ENCODE measurements around the gene CLDN25. TPM values are rescaled to one million over a fixed set of nuclear protein-coding genes. Genes with fewer than 3 reads are reported as not detected.

CLDN25 gene
- total RNA-seq, 1 donor from 2014 or later, result not detected

GRCh38 chr11:113808931-113809330 lies 29.3 kb downstream of the CLDN25 start:
- DNase-seq, result no peak

DNA sequence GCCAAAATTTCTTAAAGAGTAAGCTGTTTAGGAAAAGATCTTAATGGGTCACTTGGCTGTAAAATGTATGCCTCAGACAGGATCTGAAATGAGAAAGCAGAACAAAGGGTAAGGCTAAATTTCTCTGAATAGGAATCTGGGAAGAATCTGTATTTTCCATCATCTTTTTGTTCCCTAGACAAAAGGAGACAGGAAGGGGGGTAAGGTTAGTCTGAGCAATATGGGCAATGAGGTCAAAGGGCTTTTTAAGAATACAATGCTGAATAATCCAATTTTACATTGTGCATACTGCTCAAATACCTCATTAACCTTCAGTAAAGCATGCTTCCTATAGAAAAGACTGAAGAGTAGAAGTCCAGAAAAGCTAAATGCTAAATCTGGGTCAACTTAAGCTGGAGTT lies 34.6 kb downstream of the CLDN25 start:
- DNase-seq, result no peak

GRCh38 chr11:113817162-113817561 lies 37.6 kb downstream of the CLDN25 start:
- DNase-seq, result no peak

GRCh38 chr11:113817626-113818025 lies 38.0 kb downstream of the CLDN25 start:
- DNase-seq, result no peak

- DNase-seq, result no peak
These were observed 38.8 kb downstream of the CLDN25 start for GRCh38 chr11:113818426-113818825.

DNA sequence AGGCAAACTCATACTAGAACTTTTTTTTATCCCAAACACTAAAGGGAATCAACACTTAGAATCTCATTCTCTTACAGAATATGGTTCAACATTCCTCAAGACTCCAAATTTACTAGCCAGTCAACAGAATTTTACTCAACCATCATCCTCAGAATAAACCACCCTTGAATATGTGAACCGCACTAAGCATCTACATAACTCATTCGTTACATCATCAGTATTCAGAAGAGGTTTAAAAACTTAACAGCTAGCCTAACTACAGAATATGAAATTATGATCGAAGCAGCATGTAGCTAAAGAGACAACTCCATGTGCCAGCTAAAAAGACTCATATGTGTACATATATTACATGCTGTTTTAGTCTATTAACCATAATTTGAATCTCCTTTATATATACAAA lies 47.9 kb downstream of the CLDN25 start:
- DNase-seq, result no peak

DNA sequence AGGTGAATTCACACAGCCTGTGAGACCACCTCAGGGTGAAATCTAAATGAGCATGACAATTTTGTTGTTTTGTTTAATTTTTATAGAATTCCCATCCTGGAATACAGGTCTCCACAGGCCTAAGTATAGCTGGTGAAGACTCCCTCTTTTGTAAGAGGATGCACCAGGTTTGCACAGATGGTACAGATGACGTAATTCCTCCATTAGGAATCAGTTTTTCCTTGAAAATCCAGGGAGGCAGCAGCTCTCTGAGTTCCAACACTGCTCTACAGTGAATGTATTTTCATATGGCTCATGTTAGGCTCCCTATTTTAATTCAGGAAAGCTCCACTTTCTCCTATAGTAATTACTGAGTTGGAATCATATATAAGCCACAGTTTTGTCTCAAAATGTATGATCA lies 48.6 kb downstream of the CLDN25 start:
- DNase-seq, result no peak

GRCh38 chr11:113829751-113830150 lies 50.2 kb downstream of the CLDN25 start:
- no peak for DNase-seq

Small RNA genes within 50 kb of the gene (small RNA-seq; reads per million reads assigned to genes)
- not detected for gene LRRC37A13P (ENCODE audit: low replicate concordance)
- not detected for gene RPS29P19 (ENCODE audit: low replicate concordance)

Other genes starting within 250 kb of the CLDN25 start
- gene TMPRSS5, start 73.5 kb upstream of the CLDN25 start, total RNA-seq, result 0.92 TPM
- gene ZW10, start 6.1 kb upstream of the CLDN25 start, total RNA-seq, result 22.2 TPM
- gene USP28, start 95.8 kb downstream of the CLDN25 start, total RNA-seq, result 107 TPM
- not detected for gene HTR3B, start 125.0 kb downstream of the CLDN25 start, total RNA-seq
- gene HTR3A, start 195.3 kb downstream of the CLDN25 start, total RNA-seq, result not detected